ENCODE measurements around the gene EMX1.
A peak's percentile ranks its signal among the peaks of the same experiment; 100 is the strongest.

Gene EMX1

DNA sequence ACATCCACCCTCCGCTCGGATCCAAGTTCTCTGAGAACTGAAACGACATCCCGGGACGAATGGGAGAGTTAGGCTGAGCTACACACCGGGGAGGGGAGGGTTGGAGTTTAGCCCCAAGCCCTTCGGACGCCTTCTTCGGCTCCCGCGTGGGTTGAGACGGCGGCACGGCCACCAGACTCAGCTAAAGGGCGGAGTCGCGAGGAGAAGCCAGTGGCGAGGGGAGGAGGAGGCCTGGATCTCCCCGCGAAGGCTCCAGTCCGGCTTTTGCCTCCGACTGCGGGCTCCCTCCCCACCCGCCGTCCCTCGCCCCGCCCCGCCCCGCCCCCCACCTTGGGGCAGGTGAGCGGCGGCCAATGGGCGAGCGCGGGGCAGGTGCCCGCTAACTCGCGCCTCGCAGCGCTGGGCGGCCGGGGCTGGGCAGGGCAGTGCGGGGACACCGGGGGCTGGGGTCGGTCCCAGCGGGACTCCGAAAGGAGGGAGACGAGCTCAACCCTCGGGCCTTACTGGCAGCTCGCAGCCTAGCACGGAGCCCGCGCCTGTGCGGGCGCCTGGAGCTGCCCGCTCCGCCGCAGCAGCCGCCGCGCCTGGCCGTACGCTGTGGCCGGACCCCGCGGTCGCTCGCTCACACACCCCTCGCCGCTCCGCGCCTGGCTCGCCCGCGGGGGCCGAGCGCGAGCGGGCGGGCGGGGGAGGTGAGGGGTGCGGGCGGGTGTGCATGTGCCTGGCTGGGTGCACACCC lies at the start of gene EMX1:
Gene EMX1, plus strand, starts transcription at position 382 of the 739 bp plus-strand sequence. Its CDS starts 334 bp downstream, at position 716.
- DNase-seq, result peak; percentile 90

DNA sequence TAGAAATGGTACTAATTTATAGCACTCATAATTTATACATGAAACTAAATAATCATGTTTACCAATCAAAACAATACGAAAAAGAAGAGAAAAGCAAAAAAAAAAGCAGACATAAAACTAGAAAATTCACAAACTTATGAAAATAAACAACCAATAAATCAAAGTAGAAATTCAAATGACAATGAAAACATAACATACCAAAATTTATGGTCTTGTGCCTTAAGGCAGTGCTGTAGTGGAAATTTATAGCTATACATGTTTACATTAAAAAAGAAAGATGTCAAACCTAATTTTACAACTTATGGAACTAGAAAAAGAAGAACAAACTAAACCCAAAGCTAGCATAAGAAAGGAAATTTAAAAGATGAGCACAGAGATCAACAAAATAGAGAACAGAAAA lies 46.3 kb upstream of the EMX1 start:
- DNase-seq, result no peak

DNA sequence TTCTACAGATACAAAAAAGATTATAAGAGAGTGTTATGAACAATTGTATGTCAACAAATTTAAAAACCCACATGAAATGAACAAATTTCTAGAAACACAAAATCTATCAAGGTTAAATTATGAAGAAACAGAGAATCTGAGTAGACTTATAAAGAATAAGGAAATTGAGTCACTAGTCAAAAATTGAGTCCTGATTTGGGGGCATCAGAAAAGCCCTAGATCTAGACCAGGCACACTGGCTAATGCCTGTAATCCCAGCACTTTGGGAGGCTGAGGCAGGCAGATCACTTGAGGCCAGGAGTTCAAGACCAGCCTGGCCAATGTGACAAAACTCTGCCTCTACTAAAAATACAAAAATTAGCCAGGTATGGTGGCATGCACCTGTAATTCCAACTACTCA lies 45.4 kb upstream of the EMX1 start:
- no peak for DNase-seq

DNA sequence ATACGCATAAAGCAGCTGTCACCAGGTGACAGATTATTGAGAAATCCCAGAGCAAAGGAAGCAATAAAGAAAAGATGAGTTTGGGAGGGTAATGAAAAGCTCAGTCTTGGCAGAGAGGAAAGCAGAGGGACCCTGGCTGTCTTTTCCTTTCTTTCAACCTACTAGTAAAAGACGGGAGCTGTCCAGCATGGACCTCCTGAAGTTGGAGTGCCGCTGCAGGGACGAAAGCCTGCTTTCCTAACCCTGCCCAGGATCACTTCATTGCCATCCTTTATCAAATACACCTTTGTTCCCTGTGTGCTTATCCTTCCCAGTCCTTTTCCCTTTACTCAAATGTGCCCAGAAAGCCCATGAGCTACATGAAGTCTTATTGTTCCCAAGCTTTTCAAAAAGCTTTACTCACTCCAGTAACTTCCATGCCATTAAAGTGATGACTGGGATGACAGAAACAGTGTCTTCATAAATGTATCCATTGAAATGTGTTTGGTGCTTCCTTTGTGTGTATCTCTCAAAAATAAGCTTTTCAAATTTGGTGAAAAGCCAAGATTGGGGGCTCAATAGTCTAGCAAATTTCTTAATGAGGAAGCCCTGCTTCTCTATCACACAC lies 33.9 kb upstream of the EMX1 start:
- DNase-seq, result no peak

DNA sequence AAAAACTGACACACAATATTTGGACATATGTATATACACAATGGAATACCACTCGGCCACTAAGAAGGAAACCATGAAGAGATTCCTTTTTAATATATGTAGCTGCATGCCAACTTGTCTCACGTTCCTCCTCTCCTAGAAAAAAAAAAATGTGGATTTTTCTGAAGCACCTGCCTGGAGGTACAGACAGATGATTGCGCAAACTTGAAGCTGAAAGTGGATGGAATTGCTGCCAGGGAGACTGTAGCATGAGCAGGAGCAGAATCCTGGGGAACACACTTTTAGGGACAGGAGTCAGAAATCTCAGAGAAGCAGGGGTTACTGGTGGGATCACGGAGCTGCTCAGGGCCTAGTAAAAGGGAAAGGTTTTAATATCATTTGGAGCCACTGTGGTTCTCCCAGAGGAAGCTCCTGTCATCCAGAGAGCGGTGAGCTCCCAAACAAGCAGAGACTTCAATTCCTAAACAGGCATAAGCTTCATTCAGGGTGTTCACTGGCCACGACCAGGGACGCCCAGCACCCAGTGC lies 30.8 kb upstream of the EMX1 start:
- DNase-seq, result no peak

DNA sequence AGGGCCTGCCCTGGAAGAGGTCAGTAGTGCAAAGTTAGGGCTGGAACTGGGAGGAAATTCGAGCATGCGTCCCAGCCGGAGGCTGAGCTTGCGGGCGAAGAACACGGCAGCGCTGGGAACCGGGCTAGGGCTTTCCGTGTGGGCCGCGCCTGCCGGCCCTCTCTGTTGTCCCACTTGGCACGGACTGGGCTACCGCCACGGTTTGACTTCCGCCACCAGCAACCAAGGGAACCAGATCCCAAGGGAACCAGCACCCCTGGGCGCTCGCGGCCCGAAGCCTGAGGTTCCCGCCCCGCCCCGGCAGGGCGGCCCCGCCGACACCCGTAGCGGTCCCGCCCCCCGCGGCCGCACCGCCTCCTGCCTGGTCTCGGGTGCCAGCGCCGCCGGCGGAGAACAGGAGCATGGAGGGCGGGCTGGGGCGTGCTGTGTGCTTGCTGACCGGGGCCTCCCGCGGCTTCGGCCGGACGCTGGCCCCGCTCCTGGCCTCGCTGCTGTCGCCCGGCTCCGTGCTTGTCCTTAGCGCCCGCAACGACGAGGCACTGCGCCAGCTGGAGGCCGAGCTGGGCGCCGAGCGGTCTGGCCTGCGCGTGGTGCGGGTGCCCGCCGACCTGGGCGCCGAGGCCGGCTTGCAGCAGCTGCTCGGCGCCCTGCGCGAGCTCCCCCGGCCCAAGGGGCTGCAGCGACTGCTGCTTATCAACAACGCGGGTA lies 30.1 kb upstream of the EMX1 start, which contains the start of gene SPR:
Gene SPR, plus strand, starts transcription at position 377 of the 708 bp plus-strand sequence. Its CDS starts 25 bp downstream, at position 402.
- DNase-seq, result peak; percentile 78

DNA sequence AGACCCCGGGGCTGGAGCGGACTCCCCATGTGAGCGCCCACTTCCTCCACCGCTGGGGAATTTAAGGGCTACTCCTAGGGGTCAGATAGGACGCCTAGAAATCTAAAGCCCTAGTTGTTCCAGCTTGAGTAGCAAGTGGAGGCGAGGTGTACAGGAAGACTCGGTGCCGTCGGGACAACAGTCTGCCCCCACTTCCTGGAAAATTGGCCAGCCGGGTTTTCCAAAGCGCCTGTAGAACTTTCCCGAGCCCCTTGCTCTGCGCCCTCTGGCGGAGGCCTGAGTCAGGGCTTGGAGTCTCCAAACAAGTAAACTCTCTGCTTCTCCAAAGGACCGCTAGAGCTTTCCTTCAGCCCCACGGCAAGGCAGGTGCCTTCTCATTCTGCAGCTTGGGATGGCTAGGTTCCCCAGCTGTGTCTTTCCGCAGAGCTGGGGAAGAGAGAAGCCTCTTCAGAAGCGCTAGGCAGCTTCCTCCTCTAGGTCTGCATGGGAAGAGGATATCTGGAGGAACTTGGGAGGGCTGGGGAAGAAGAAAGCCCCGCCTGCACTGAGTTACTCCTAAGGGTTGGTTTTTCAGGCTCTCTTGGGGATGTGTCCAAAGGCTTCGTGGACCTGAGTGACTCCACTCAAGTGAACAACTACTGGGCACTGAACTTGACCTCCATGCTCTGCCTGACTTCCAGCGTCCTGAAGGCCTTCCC lies 29.4 kb upstream of the EMX1 start:
- DNase-seq, result peak; percentile 86

DNA sequence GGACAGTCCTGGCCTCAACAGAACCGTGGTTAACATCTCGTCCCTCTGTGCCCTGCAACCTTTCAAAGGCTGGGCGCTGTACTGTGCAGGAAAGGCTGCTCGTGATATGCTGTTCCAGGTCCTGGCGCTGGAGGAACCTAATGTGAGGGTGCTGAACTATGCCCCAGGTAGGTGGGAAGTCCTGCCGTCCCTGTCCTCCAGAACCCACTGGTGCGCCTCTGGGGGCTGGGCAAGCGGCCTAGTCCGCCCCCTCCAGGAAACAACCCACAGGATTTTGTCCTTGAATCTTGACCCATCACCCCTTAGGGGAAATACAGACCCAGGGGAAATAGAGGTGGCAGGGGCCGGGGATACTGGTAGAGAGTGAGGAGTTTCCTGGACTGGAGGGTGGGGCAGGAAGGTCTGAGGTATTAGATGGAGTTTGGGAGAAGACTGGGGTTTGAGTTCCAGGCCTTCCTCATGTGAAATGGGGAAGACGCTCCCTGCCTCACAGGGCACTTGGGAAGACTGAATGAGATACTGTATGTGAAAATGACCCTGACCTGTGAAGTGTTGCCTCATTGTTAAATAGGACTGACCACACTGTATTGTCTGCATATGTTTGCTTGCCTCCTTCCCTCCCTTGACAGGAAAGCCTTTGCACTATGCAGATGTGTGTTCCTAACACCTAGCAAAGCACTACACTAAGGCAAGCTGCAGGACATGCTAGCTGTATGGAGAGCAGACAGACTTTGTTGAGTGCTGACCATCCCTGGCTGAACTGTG lies 28.7 kb upstream of the EMX1 start:
- no peak for DNase-seq

DNA sequence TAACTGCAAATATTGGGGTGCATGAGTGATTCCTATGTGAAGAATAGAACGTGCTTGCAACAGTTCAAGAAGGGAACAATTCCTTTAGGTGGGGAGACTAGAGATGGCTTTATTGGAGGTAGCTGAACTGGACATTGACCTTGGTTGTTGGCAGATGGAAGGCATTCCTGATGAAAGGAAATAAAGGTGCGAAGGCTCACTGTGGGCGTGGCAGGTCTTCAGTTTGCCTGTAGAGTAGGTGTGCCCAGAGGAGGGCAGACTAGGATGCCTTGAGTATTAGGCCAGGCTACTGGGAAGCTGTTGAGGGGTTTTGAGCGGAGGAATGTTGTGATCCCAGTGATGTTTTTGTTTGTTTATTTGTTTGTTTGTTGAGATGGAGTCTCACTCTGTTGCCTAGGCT lies 27.3 kb upstream of the EMX1 start:
- DNase-seq, result no peak

DNA sequence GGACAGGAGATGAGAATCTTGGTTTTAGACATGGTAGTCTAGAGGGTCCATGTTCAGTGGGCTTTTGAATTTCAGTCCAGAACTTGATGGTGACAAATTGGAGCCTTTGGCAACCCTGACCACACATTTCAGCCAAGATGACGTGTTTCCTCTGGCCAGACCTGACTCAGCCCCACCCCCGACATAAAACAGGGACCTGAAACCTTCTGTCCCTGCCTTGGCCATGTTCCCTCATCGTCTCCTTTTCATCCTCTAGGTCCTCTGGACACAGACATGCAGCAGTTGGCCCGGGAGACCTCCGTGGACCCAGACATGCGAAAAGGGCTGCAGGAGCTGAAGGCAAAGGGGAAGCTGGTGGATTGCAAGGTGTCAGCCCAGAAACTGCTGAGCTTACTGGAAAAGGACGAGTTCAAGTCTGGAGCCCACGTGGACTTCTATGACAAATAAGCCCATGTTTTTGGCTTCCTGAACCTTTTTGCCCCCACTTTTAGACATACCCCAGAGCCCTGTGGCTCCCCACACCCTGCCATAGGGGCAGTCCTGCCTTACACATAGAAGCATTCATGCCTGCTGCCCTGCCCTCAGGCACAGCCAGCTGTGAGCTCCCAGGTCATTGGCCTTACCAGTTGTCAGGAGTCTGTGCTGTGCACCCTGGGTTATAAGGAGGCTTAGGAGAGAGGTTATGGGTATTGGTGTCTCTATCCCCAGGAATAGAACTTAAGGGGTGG lies 26.1 kb upstream of the EMX1 start:
- DNase-seq, result no peak

DNA sequence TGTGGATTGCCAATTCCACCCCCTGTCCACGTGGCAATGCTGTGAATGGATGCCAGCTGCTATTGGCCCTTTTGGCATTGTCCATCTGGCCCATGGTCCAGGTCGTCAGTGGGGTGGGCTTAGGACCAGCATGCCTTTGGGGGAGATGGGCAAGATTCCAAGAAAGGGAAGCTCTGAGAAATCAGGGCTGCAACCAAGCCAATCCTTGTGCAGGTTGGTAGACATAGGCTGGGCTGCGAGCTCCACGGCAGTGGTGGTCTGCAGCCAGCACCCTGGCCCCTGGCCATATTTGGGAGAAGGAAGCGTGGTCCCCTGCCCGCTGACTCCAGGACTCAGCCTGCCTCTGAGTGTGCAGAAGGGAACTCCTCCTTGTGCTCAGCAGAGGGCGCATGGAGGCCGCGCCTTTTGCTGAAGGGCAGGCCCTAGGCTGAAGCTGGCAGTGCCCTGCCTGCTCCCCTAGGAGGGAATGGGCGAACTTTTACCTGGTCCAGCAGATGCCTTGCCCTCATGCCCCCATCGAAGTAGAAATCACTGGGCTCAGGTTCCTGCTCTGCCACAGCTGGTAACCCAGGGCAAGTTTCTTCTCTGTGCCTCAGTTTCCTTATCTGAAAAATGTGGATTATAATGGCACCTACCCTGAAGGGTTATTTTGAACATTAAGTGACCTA lies 24.7 kb upstream of the EMX1 start:
- peak; percentile 69 for DNase-seq

DNA sequence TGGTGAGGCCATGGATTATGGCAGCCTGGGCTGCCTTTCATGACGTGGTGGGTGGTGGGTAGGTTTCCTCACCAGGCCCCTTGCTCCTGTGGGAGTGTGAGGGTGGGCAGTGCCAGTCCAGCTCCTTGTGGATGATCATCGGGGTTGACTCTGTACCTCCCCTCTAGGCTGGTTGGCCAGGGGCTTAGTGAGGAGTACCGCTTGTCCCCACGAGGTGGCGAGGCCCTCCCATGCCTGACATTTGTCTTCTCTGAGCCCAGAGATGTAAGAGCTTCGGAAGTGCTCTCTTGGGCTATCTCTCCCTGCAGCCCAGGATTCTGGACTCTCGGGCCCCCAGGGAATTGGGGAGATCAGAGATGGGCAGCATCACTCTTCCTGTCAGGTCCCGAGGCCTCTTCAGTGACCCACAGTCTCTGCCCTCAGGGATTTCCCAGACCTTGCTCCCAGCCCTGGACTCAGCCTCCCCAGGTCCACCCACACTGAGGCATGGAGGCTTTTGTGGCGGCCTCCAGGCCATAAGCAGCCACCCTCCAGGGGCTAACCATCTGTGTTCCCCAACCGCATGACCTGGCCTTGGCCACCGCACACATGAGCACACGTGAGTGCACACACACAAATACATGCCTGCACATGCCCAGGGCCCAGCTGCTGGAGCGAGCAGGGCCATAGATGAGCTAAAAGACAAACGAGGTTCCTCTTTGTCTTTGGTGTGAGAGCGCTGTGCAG lies 23.6 kb upstream of the EMX1 start:
- peak; percentile 66 for DNase-seq

DNA sequence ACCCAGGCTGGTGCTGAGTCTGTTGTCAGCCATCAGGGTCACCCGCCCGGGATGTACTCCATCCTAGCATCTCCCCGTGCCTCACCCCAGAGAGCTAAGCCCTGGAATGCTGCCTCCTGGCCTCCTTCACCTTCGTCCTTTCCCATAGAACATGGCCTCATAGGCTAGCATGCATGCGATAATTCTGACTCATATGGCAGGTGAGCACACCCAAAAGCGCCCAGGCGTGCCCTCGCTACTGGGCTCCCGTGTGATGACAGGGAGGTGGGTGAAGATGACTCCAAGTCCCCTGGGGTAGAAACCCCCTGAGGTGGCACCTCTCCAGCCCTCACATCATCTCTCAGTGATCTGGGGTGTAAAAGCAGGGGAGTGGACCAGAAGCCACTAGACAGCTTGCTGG lies 22.8 kb upstream of the EMX1 start:
- no peak for DNase-seq

DNA sequence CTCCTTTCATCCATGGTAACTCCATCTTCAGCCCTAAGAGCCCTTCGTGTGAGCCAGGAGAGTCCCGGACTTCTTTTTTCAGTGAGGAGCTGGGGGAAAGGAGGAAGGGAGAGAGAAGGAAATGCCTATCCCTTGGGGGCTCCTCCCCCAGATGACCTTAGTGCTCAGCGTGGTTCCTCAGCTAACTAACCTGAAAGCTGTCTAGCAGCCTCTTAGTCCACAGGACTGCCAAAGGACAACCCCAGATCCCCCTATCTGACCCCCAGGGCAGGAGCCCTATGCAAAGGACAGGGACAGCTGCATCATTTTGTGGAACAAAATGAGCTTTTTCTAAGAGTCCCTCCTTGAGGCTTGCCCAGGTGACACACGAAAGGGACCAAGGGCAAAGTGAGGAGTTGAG lies 22.2 kb upstream of the EMX1 start:
- no peak for DNase-seq

DNA sequence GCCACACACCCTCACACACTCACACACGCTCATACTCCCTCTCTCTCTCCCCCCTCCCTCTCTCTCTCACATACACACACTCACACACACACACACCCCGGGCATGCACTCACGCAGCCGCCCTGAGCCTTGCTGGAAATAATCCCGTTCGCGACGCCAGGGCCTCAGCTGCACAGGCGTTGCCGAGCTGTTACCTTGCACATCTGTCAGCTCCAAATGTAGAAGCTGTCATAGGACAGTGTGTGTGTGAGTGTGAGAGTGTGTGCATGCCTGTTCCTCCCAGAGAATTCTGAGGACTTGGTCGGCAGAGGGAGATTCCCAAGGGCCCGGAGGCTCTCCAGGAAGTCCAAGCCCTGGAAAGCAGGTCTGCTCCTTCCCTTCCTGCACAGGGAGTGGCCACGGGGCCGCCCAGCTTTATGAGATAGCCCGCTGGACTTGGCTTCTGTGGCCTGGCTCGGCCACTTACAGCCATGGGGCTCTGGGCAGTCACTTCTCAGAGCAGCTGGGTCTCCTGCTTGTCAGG lies 21.5 kb upstream of the EMX1 start:
- no peak for DNase-seq

DNA sequence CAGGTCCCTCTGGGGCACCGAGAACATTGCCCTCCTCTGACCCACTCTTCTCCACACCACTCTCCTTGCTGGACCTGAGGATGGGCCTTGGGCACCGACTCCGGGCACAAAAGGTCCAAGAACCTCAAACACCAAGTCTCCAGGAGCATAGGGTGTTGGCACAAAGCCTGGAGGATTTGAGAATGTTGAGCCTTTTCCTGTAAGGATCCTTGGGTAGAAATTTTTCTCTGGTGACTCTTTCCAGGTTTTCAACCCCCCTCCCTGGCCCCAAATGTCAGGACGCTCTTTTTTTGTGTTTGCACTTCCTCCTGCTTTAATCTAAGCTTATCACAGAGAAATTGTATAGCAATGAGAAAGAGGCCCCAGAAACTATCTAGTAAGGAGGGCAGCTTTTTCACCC lies 20.9 kb upstream of the EMX1 start:
- no peak for DNase-seq

DNA sequence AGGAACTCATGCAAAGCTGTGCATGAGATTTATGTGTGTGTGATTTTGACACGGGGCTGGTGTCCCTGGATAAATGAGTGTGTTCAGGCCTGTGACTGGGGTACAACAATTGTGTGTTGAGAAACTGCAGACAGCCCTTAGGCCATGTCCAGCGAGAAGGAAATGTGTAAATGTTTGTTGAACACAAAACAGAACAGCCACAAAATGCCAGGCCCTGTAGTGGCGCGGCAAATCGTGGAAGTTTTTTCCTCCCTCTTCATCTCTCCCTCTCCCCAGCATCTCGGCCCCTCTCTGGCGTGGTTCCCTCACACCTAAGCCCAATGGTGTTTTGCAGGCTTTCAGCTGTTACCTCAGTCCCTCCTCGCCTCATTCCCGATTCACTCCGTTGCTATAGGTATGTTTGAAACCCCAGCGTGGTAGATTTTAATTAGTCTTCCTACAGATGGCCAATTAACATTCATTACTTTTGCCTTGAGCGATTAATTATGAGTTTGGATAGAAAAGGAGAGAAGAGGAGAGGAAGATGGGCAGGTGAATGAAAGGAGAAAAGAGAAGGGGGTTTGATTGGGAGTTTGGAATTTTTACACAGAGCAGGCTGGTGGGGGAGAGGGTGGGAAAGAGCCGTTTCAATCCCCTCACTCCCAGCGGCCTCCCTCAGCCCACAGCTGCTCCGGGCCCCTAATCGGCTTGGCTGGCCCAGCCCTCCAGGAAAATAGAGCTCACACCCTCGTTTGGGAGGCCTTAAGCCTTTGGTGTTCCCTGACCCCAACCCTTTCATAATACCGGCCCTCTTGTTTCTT lies 19.3 kb upstream of the EMX1 start:
- peak; percentile 74 for DNase-seq

DNA sequence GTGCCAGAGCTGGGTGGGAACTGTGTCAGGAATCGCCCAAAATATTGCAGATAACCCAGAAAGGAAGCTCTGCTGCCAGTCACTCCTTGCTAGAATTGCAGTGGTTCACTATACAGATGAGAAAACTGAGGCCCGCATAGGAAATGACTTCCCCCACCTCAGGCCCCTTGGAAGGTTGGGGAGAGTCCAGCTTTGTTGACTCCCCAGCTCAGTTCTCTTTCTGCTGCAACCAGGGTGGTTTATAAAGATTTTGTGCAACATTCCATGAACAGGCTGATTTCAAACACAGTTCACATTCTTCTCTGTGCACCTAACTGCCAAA lies 18.8 kb upstream of the EMX1 start:
- no peak for DNase-seq

DNA sequence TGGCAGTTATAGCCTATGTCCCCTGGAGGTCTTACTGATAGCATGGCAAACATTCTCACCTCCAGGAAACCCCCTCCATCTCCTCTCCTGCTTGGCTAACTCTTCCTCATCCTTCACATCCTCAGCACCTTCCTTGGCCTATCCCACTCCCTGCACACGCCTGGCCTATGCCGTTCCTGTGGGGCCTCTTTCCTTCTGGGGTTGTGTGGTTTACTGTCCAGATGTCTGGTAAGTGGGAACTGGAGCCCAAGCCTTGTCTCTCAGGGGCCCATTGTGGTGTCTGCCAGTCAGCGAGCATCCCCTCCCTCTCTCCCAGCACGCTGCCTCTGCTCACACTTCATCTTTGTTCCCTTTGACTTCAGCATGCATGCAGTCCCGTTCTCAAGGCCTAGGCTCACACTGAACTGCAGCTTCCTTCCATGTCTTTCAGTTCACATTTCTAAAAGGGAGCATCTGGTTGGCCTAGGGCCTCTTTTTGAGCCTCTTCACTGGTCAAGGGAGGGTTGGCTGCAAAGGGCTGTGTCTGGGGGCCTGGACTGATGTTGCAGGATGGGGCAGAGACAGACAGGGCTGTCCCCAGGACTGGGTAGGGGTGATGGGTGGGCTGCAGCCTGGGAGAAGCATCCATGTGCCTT lies 17.0 kb upstream of the EMX1 start:
- DNase-seq, result no peak
